Measurements from ENCODE around the gene AANAT.

DNA sequence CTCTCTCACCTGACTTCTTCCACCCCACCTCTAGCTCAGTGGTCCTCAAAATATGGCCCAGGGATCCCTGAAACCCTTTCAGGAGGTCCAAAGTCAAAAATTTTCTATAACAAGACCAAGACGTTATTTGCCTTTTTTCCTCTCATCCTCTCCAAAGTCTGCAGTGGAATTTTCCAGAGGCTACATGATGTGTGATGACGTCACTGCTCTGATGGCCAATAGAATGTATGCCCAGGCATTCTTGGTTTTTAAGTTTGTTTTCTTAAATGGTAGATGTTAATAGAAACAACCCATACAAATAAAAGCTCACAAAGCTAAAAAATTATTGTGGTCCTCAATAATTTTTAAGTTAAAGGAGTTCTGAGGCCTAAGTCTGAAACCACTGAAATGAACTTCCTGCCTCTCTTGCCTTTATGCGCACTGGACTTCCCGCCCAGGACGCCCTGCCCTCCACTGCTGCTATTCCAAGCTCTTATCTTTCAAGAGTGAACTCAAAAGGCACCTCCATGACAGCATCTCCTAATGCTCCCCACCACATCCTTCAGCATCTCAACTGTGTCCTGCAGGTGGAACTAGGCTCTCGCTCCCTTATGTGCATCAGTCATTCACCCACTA lies 28.0 kb upstream of the AANAT start:
- TF ChIP-seq RAD21 (IDR thresholded peaks at IDR 0.05; ENCODE audit: low read depth) (no peak), YY1 (IDR thresholded peaks at IDR 0.05; ENCODE audit: low read depth) (no peak), ZBTB7A (IDR thresholded peaks at IDR 0.05; ENCODE audit: low read depth) (no peak), TEAD4 (IDR thresholded peaks at IDR 0.05) (no peak), EP300 (IDR thresholded peaks at IDR 0.05; ENCODE audit: borderline replicate concordance) (no peak), CEBPB (IDR thresholded peaks at IDR 0.05) (no peak), TCF12 (IDR thresholded peaks at IDR 0.05; ENCODE audit: low read depth) (no peak)
- TF ChIP-seq, protein P1, sequence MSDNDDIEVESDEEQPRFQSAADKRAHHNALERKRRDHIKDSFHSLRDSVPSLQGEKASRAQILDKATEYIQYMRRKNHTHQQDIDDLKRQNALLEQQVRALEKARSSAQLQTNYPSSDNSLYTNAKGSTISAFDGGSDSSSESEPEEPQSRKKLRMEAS (IDR thresholded peaks at IDR 0.05) = no peak
- TF ChIP-seq, protein P2, sequence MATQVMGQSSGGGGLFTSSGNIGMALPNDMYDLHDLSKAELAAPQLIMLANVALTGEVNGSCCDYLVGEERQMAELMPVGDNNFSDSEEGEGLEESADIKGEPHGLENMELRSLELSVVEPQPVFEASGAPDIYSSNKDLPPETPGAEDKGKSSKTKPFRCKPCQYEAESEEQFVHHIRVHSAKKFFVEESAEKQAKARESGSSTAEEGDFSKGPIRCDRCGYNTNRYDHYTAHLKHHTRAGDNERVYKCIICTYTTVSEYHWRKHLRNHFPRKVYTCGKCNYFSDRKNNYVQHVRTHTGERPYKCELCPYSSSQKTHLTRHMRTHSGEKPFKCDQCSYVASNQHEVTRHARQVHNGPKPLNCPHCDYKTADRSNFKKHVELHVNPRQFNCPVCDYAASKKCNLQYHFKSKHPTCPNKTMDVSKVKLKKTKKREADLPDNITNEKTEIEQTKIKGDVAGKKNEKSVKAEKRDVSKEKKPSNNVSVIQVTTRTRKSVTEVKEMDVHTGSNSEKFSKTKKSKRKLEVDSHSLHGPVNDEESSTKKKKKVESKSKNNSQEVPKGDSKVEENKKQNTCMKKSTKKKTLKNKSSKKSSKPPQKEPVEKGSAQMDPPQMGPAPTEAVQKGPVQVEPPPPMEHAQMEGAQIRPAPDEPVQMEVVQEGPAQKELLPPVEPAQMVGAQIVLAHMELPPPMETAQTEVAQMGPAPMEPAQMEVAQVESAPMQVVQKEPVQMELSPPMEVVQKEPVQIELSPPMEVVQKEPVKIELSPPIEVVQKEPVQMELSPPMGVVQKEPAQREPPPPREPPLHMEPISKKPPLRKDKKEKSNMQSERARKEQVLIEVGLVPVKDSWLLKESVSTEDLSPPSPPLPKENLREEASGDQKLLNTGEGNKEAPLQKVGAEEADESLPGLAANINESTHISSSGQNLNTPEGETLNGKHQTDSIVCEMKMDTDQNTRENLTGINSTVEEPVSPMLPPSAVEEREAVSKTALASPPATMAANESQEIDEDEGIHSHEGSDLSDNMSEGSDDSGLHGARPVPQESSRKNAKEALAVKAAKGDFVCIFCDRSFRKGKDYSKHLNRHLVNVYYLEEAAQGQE (IDR thresholded peaks at IDR 0.05; ENCODE audit: low read depth) = no peak
- TF ChIP-seq, protein P3, sequence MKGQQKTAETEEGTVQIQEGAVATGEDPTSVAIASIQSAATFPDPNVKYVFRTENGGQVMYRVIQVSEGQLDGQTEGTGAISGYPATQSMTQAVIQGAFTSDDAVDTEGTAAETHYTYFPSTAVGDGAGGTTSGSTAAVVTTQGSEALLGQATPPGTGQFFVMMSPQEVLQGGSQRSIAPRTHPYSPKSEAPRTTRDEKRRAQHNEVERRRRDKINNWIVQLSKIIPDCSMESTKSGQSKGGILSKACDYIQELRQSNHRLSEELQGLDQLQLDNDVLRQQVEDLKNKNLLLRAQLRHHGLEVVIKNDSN (IDR thresholded peaks at IDR 0.05) = no peak

Measured in Ishikawa (cell line).